Renal pelvis (tissue), 12 donors: Measurements from ENCODE around the gene GNPDA1. TPM values are rescaled to one million over a fixed set of nuclear protein-coding genes. Genes with fewer than 3 reads are reported as not detected.
"Not testable (repeated sequence)": the region's sequence is repeated elsewhere in the genome, so short reads cannot be mapped to it uniquely, and the experiment has no call there.

ENCODE experiments used
- DNase-seq: peaks from one replicate; pipeline ENCODE4 v3.0.0-alpha.2; 2013
- long read RNA-seq, 16 experiments: transcript quantifications; one replicate each; lab custom pipeline, GENCODE V29; 2026
- polyA plus RNA-seq, 3 donors: library from polyadenylated mRNA; unstranded; fragments of 120-200 nt; gene quantifications; one replicate each; pipeline ENCODE4 v1.2.1, GENCODE V29; 2013; ENCODE audit not compliant: insufficient read length in 3 of 3

Gene GNPDA1
- polyA plus RNA-seq: 10 to 100 TPM; 64.7 to 70.6 (median 68.5) TPM
- long read RNA-seq, donor 1, transcript GNPDA1-201 (7 exons, 2,273 nt): major isoform, 23 of 31 reads
- long read RNA-seq, donor 1, partial matches to known transcripts: 0 of 31 reads
- long read RNA-seq, donor 1, other reads (novel, unspliced or antisense): 0 of 31 reads
- long read RNA-seq, donor 2, transcript GNPDA1-210 (6 exons, 2,980 nt): minor isoform, 6 of 34 reads
- long read RNA-seq, donor 2, transcript GNPDA1-201 (7 exons, 2,273 nt): major isoform, 27 of 34 reads
- long read RNA-seq, donor 2, partial matches to known transcripts: 0 of 34 reads
- long read RNA-seq, donor 2, other reads (novel, unspliced or antisense): 0 of 34 reads
- long read RNA-seq, donor 3, transcript GNPDA1-201 (7 exons, 2,273 nt): major isoform, 9 of 16 reads
- long read RNA-seq, donor 3, transcript GNPDA1-210 (6 exons, 2,980 nt): minor isoform, 7 of 16 reads
- long read RNA-seq, donor 3, partial matches to known transcripts: 0 of 16 reads
- long read RNA-seq, donor 3, other reads (novel, unspliced or antisense): 0 of 16 reads
- long read RNA-seq, donor 4, transcript GNPDA1-210 (6 exons, 2,980 nt): major isoform, 11 of 24 reads
- long read RNA-seq, donor 4, transcript GNPDA1-201 (7 exons, 2,273 nt): major isoform, 11 of 24 reads
- long read RNA-seq, donor 4, partial matches to known transcripts: 0 of 24 reads
- long read RNA-seq, donor 4, other reads (novel, unspliced or antisense): 0 of 24 reads
- long read RNA-seq, donor 5, transcript GNPDA1-201 (7 exons, 2,273 nt): major isoform, 9 of 15 reads
- long read RNA-seq, donor 5, transcript GNPDA1-210 (6 exons, 2,980 nt): minor isoform, 6 of 15 reads
- long read RNA-seq, donor 5, partial matches to known transcripts: 0 of 15 reads
- long read RNA-seq, donor 5, other reads (novel, unspliced or antisense): 0 of 15 reads
- long read RNA-seq, donor 6, transcript GNPDA1-201 (7 exons, 2,273 nt): major isoform, 20 of 30 reads
- long read RNA-seq, donor 6, transcript GNPDA1-210 (6 exons, 2,980 nt): minor isoform, 7 of 30 reads
- long read RNA-seq, donor 6, partial matches to known transcripts: 0 of 30 reads
- long read RNA-seq, donor 6, other reads (novel, unspliced or antisense): 0 of 30 reads
- long read RNA-seq, donor 7, transcript GNPDA1-210 (6 exons, 2,980 nt): minor isoform, 14 of 40 reads
- long read RNA-seq, donor 7, transcript GNPDA1-201 (7 exons, 2,273 nt): major isoform, 25 of 40 reads
- long read RNA-seq, donor 7, partial matches to known transcripts: 0 of 40 reads
- long read RNA-seq, donor 7, other reads (novel, unspliced or antisense): 0 of 40 reads
- long read RNA-seq, donor 8, transcript GNPDA1-201 (7 exons, 2,273 nt): major isoform, 5 of 9 reads
- long read RNA-seq, donor 8, partial matches to known transcripts: 0 of 9 reads
- long read RNA-seq, donor 8, other reads (novel, unspliced or antisense): 0 of 9 reads
- long read RNA-seq, donor 9, transcript GNPDA1-210 (6 exons, 2,980 nt): minor isoform, 6 of 29 reads
- long read RNA-seq, donor 9, transcript GNPDA1-201 (7 exons, 2,273 nt): major isoform, 21 of 29 reads
- long read RNA-seq, donor 9, partial matches to known transcripts: 0 of 29 reads
- long read RNA-seq, donor 9, other reads (novel, unspliced or antisense): 0 of 29 reads
- long read RNA-seq, donor 10, transcript GNPDA1-201 (7 exons, 2,273 nt): major isoform, 19 of 28 reads
- long read RNA-seq, donor 10, transcript GNPDA1-210 (6 exons, 2,980 nt): minor isoform, 8 of 28 reads
- long read RNA-seq, donor 10, partial matches to known transcripts: 0 of 28 reads
- long read RNA-seq, donor 10, other reads (novel, unspliced or antisense): 0 of 28 reads
- long read RNA-seq, donor 11, transcript GNPDA1-210 (6 exons, 2,980 nt): minor isoform, 8 of 21 reads
- long read RNA-seq, donor 11, transcript GNPDA1-201 (7 exons, 2,273 nt): major isoform, 12 of 21 reads
- long read RNA-seq, donor 11, partial matches to known transcripts: 0 of 21 reads
- long read RNA-seq, donor 11, other reads (novel, unspliced or antisense): 0 of 21 reads
- long read RNA-seq, donor 12, transcript GNPDA1-210 (6 exons, 2,980 nt): minor isoform, 8 of 51 reads
- long read RNA-seq, donor 12, transcript GNPDA1-201 (7 exons, 2,273 nt): major isoform, 42 of 51 reads
- long read RNA-seq, donor 12, partial matches to known transcripts: 0 of 51 reads
- long read RNA-seq, donor 12, other reads (novel, unspliced or antisense): 0 of 51 reads
- long read RNA-seq, donor 13, transcript GNPDA1-201 (7 exons, 2,273 nt): major isoform, 9 of 9 reads
- long read RNA-seq, donor 13, partial matches to known transcripts: 0 of 9 reads
- long read RNA-seq, donor 13, other reads (novel, unspliced or antisense): 0 of 9 reads
- long read RNA-seq, donor 14, transcript GNPDA1-201 (7 exons, 2,273 nt): major isoform, 28 of 36 reads
- long read RNA-seq, donor 14, transcript GNPDA1-210 (6 exons, 2,980 nt): minor isoform, 7 of 36 reads
- long read RNA-seq, donor 14, partial matches to known transcripts: 0 of 36 reads
- long read RNA-seq, donor 14, other reads (novel, unspliced or antisense): 0 of 36 reads
- long read RNA-seq, donor 15, transcript GNPDA1-201 (7 exons, 2,273 nt): major isoform, 23 of 34 reads
- long read RNA-seq, donor 15, transcript GNPDA1-210 (6 exons, 2,980 nt): minor isoform, 8 of 34 reads
- long read RNA-seq, donor 15, partial matches to known transcripts: 0 of 34 reads
- long read RNA-seq, donor 15, other reads (novel, unspliced or antisense): 0 of 34 reads
- long read RNA-seq, donor 16, transcript GNPDA1-201 (7 exons, 2,273 nt): major isoform, 14 of 19 reads
- long read RNA-seq, donor 16, partial matches to known transcripts: 0 of 19 reads
- long read RNA-seq, donor 16, other reads (novel, unspliced or antisense): 0 of 19 reads

GRCh38 chr5:142012792-142013388, at the start of gene GNPDA1:
GNPDA1 (minus strand) TSS chr5:142013027; CDS start chr5:142012035, 992 bp downstream.
- DNase-seq: peak; percentile 71

DNA sequence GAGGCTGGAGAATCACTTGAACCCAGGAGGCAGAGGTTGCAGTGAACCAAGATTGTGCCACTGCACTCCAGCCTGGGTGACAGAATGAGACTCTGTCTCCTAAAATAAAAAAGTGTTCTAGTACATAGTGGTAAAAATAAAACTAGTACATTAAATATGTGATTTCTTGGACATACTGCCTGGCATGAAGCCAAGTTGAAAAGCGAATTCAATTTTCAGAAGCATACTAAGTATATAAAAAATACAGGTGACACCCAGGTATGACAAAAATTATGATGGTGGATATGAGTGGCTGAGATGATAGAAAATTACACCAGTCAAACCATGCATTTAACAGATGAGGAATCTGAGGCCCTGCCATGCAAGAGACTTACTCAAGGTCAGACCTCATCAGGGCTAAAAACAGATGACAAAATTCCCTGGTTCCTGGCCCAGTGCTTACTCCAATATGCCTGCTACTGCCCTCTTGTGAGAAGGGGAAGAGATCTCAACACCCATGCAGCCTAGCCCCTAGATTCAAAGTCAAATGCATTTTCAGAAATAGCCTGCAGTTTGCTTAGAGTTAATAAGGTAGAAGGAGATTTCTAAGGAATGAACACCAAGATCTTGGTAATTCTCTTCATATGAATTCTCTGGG, 46.6 kb upstream of the GNPDA1 start:
- DNase-seq: no peak

GRCh38 chr5:142057697-142058056, 44.9 kb upstream of the GNPDA1 start:
- DNase-seq: no peak

DNA sequence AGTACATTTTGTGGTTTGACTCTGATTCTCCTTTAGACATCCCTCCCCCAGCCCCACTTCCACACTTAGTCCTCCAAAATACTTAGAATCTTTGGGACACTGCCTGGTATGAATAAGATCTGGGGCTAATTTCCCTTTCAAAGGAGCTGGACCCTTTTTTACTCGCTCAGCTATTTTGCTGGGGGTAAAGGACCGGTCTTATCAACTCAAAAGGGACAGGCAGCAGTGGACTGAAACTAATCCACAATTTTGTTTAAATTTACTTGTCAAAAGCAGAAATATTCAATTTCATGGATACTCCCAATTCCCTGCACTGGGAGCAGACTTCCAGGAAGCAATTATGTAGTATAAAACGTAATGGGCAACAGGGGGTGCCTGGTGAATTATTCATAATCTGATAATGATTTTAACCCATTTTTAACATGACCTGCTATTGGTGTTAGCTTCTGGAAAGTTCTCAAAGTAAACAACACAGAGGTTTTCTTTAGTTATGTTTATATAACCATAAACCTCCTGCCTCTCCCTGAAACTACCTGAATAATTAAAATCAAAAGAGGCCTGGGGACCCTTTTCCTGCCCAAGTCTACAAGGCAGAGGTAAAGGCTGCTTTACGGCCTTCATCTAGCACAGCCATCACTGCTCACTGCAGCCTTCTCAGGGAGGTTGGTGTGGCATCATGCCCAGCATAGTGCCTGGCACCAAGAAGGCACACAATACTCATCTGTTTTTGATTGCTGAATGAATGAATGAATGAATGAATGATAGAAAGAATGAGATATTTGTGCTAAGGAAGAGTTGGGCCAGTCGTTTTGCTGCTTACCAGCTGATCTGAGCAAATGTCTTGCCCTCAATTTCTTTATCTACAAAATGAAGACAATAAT, 44.2 kb upstream of the GNPDA1 start:
- DNase-seq: no peak

DNA sequence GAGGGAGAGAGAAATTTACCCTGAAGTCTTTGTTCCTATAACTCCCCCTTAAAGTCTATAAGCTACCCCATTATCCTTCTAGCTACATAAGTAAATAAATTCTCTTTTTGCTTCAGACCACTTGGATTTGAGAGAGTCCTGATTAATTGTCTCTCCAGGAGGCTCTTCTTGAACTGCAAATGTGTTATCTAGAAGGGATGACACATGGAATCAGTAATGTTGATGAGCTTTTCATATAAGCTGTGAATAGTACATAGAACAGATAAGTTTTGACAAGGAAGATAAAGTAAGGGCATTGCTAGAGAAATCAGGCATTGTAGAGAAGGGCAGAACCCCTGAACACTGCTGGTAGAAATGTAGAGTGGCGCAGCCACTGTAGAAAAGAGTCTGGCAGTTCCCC, 42.5 kb upstream of the GNPDA1 start:
- DNase-seq: no peak

DNA sequence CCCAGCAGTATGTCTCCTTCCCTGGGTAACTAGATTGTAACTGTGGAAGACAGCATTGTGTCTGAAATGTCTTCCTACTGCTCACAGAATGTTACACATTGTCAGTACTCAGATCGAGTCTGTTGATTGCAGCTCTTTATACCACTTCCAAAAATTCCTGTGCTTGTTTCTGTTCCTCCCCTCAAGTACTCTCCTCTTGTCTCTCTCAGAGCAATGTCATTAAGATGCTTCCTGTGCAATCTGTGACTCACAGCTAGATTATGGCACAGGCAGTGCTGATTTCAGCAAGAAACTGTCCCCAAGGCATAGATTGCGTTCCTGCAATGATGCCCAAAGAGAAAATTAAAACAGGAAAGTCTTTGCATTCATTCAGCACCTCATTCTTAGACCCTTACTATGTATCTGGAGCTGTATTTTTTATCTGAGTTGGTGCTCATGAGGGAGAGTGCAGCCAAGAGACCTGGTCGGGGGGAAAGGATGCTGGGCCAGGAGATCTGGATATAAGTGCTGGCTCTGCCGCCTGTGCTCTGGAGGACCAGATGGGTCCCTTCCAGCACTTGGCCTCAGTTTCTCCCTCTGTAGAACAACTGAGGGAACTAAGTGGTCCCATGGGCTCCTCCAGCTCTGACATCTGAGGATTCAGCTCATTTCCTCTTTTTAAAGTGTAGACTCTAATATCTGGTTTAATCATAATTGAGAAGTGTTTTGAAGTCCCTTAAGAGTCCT, 40.8 kb upstream of the GNPDA1 start:
- no peak for DNase-seq

GRCh38 chr5:142052026-142052425, 39.2 kb upstream of the GNPDA1 start:
- not testable (repeated sequence) for DNase-seq

GRCh38 chr5:142048272-142048671, 35.4 kb upstream of the GNPDA1 start:
- DNase-seq: no peak

GRCh38 chr5:142046191-142046590, 33.4 kb upstream of the GNPDA1 start:
- DNase-seq: no peak

DNA sequence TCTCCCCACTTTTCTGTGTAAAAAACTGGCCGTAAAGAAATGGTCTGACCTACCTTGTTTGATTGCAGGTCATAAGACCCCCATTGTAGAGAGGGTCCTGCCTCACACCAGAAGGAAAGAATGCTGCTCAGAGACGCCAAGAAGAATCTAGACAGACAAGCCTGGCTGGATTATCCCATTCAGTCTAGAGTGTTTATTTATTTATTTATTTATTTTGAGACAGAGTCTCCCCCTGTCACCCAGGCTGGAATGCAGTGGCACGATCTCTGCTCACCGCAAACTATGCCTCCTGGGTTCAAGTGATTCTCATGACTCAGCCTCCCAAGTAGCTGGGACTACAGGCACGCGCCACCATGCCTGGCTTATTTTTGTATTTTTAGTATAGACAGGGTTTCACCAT, 28.1 kb upstream of the GNPDA1 start:
- DNase-seq: not testable (repeated sequence)

DNA sequence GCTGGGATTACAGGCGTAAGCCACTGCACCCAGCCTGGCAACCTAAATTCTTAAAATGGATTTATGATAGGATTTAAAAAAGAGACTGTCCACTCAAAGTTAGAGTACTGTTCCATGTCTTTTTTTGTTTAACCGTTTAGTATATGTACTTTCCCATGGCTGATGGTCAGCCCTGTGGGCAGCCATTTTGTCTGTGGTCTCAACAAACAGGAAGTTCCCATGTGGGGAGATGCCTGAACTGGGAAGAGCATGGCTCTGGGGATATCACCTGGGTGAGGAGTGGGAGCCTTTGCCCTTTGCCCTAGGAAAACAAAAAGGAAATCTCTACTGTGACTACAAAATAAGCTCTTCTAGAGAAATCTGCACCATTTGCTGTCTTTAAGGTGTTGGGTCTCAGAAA, 27.5 kb upstream of the GNPDA1 start:
- no peak for DNase-seq

DNA sequence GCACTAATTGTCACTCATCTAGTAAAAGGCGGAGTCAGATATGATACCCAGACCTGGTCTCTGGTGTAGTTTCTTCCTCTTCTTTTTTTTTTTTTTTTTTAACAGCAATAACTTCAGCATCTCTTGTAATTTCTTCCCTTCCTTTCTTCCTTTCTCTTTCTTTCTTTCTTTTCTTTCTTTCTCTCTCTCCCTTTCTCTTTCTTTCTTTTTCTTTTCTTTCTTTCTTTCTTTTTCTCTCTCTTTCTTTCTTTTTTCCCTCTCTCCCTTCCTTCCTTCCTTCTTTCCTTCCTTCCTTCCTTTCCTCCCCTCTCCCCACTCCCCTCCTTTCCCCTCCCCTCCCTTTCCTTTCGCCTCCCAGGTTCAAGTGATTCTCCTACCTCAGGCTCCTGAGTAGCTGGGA, 25.9 kb upstream of the GNPDA1 start:
- DNase-seq: no peak

GRCh38 chr5:142037599-142037998, 24.8 kb upstream of the GNPDA1 start:
- DNase-seq: not testable (repeated sequence)

GRCh38 chr5:142036918-142037317, 24.1 kb upstream of the GNPDA1 start:
- DNase-seq: no peak

DNA sequence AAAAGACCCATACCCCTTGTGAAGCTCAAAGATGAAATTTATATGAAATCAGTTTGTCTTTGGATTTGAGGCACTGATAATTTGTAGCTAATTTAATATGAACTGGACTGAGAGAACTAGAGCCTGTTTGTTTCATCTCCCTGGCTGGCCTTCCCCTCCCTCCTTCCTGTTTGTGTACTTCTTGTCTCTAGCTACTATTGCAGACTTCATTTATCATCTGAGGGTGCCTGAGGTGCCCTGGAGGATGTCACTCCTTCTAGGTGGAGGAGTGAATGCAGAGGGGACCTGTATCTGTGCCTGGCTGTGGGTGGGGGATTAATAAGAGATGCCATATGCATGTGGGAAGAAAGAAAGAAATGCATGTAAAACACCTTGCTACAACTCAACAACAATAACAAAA, 22.2 kb upstream of the GNPDA1 start:
- no peak for DNase-seq
